ENCODE data around the gene NR1D1.

Gene NR1D1

GRCh38 chr17:40068917-40069750, 31.3 kb downstream of the NR1D1 start:
- Histone ChIP-seq H3K4me3 (peak overlapping the region in 5 of 7 experiments; percentile 9 to 26 (median 13)), H3K27ac (peak overlapping the region in 20 of 21 experiments; percentile 16 to 93 (median 79))

GRCh38 chr17:40068584-40068916, 31.8 kb downstream of the NR1D1 start:
- Histone ChIP-seq H3K4me3 (peak overlapping the region in 4 of 7 experiments; percentile 9 to 26 (median 13)), H3K27ac (peak overlapping the region in 19 of 21 experiments; percentile 48 to 93 (median 79))

- Histone ChIP-seq H3K27ac (peak overlapping the region in 19 of 21 experiments; percentile 48 to 93 (median 79)), H3K4me3 (peak overlapping the region in 4 of 7 experiments; percentile 9 to 26 (median 13))
Measured at GRCh38 chr17:40068129-40068581, 32.2 kb downstream of the NR1D1 start.

- peak overlapping the region in 16 of 21 experiments; percentile 63 to 93 (median 81) for H3K27ac ChIP-seq
- no peak overlapping the region for H3K4me3 ChIP-seq
Measured at GRCh38 chr17:40067710-40068109, 32.7 kb downstream of the NR1D1 start.

GRCh38 chr17:40065769-40066510, 34.4 kb downstream of the NR1D1 start:
- Histone ChIP-seq H3K4me3 (no peak overlapping the region), H3K27ac (peak overlapping the region in 14 of 21 experiments; percentile 4 to 98 (median 60))

- Histone ChIP-seq H3K27ac (peak overlapping the region in 16 of 21 experiments; percentile 4 to 98 (median 60)), H3K4me3 (peak overlapping the region in 3 of 7 experiments; percentile 6 to 99 (median 89))
Measured at GRCh38 chr17:40064971-40065768, 35.2 kb downstream of the NR1D1 start.

GRCh38 chr17:40063901-40064531, 36.4 kb downstream of the NR1D1 start:
- Histone ChIP-seq H3K27ac (peak overlapping the region in 18 of 21 experiments; percentile 60 to 98 (median 91)), H3K4me3 (peak overlapping the region; percentile 64 to 100 (median 95))

- H3K4me3 ChIP-seq: peak overlapping the region; percentile 64 to 100 (median 95)
- H3K27ac ChIP-seq: peak overlapping the region; percentile 38 to 98 (median 90)
Measured at GRCh38 chr17:40063187-40063771, 37.1 kb downstream of the NR1D1 start.

GRCh38 chr17:40062329-40063186, 37.8 kb downstream of the NR1D1 start, which contains the start of gene THRA:
TSS of gene THRA (plus strand) at chr17:40062965. CDS start at chr17:40074489, 11,524 bp downstream.
- H3K4me3 ChIP-seq: peak within 1 kb of the TSS; percentile 64 to 100 (median 95)
- peak within 1 kb of the TSS; percentile 38 to 98 (median 90) for H3K27ac ChIP-seq

GRCh38 chr17:40061609-40062038, 38.8 kb downstream of the NR1D1 start:
- no peak overlapping the region for H3K4me3 ChIP-seq
- H3K27ac ChIP-seq: peak overlapping the region in 4 of 21 experiments; percentile 8 to 72 (median 40)

GRCh38 chr17:40060887-40061608, 39.3 kb downstream of the NR1D1 start:
- Histone ChIP-seq H3K4me3 (no peak overlapping the region), H3K27ac (peak overlapping the region in 1 of 21 experiments; percentile 72)

- H3K27ac ChIP-seq: peak overlapping the region in 1 of 21 experiments; percentile 29
Measured at GRCh38 chr17:40059729-40060475, 40.5 kb downstream of the NR1D1 start.

GRCh38 chr17:40058865-40059264, 41.5 kb downstream of the NR1D1 start:
- Histone ChIP-seq H3K4me3 (no peak overlapping the region), H3K27ac (peak overlapping the region in 11 of 21 experiments; percentile 11 to 74 (median 51))

More at GRCh38 chr17:40059729-40060475, 40.5 kb downstream of the NR1D1 start:
- no peak overlapping the region for H3K4me3 ChIP-seq

- Histone ChIP-seq H3K4me3 (no peak overlapping the region), H3K27ac (peak overlapping the region in 14 of 21 experiments; percentile 11 to 74 (median 40))
Measured at GRCh38 chr17:40058186-40058784, 42.1 kb downstream of the NR1D1 start.

- Histone ChIP-seq H3K4me3 (no peak overlapping the region), H3K27ac (no peak overlapping the region)
Measured at GRCh38 chr17:40056379-40057015, 43.9 kb downstream of the NR1D1 start.
